ENCODE measurements around the gene FCHSD1.

The FCHSD1 gene

DNA sequence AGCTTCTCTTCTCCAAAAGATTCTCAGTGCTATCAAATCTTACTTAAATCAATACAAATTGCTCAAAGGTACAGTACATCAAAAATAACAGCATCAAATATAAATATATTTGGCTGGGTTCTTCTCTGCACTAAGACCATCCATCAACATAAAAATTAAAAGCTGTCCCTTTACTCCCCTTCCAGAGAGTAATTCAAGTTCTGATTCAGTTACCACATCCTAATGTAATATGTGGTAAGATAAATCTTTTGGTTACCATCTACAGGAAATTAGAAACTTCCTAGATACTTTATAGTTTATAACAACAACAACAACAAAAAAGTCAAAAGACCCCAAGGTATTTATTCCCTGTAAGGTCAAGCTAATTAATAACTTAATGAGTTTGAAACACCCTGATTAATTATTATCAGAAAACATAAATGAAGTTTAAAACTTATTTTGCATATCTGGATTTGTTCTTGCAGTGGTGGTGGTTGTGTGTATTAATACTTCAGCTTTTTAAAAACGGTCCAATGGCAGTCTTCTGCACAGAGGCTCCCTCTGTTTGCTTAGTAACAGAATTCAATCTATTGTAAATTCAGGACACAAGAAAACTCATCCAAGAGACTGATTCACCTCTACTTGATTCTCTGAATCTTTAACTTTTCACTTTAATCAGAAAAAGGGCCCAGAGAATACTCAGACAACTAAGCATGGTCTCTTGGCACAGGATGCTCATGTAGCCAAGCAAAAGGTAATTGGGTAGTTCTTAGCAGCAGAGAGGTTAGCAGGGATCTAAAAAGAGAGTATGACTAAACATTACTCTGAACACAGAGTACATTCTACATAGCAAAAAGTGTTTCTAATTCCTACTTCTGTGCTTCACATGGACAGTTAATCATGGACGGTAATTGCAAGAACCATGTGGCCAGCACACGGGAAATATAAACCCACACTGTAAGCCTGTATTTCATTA lies 52.5 kb downstream of the FCHSD1 start:
- DNase-seq (ENCODE audit: low spot score): no peak
- ChIA-PET CTCF (interaction anchor here (0.6 to 2.0 kb wide), 5 partner anchors 9 to 545 kb away, joined by 3 to 5 read pairs (median 3); partner anchors contain the start of gene DIAPH1), POLR2A (ENCODE audit: low non-redundant PET) (no interaction called here)
- TF ChIP-seq, protein P1, sequence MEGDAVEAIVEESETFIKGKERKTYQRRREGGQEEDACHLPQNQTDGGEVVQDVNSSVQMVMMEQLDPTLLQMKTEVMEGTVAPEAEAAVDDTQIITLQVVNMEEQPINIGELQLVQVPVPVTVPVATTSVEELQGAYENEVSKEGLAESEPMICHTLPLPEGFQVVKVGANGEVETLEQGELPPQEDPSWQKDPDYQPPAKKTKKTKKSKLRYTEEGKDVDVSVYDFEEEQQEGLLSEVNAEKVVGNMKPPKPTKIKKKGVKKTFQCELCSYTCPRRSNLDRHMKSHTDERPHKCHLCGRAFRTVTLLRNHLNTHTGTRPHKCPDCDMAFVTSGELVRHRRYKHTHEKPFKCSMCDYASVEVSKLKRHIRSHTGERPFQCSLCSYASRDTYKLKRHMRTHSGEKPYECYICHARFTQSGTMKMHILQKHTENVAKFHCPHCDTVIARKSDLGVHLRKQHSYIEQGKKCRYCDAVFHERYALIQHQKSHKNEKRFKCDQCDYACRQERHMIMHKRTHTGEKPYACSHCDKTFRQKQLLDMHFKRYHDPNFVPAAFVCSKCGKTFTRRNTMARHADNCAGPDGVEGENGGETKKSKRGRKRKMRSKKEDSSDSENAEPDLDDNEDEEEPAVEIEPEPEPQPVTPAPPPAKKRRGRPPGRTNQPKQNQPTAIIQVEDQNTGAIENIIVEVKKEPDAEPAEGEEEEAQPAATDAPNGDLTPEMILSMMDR (conservative IDR thresholded peaks at IDR 0.05; ENCODE audit: low read depth): no peak
- H3K27ac ChIP-seq: no peak overlapping the region

DNA sequence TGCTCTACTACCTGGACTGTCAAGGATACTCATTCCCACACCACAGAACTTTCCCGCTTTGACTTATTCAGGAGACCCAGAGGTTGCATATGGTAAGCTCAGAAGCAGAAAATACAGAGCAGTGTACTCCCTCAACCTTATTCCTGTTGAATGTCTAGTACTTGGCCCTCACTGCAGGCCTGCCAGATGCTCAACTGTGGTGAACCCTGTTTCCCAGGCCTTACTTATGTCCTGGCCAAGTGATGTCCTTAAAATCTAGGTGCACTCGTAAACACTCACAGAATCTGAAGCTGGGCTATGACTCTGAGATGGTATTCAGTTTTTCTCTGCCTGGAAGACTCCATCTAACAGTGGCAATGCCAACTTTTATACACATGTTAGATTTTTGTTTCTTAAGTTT lies 53.4 kb downstream of the FCHSD1 start:
- DNase-seq (ENCODE audit: low spot score): no peak
- no peak overlapping the region for H3K27ac ChIP-seq
- ChIA-PET POLR2A (ENCODE audit: low non-redundant PET) (no interaction called here), CTCF (interaction anchor here (0.9 to 2.0 kb wide), 2 partner anchors 8 to 31 kb away, joined by 3 to 5 read pairs; no protein-coding TSS in a partner anchor)
- TF ChIP-seq, protein P1 (conservative IDR thresholded peaks at IDR 0.05; ENCODE audit: low read depth): no peak

DNA sequence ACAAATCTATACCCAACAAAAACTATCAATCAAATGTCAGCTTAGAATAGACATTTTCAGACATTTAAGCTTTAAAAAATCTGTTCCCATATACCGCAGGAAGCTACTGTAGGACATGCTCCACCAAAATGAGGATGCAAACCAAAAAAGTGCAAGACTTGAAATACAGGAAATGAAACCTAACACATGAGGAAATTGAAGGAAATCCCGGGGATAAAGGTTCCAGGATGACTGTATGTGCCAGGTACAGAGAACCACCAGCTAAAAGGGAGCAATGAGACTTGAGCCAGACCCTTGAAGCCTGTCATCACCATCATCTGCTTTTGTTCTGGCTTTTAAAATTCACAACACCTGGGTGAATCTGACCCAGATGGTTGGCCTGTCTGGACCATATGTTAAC lies 53.8 kb downstream of the FCHSD1 start:
- no peak for DNase-seq (ENCODE audit: low spot score)
- CTCF ChIA-PET: interaction anchor here (2.0 kb wide), 1 partner anchor 30 kb away, joined by 5 read pairs; no protein-coding TSS in a partner anchor
- POLR2A ChIA-PET (ENCODE audit: low non-redundant PET): no interaction called here
- H3K27ac ChIP-seq: no peak overlapping the region
- TF ChIP-seq, protein P1 (conservative IDR thresholded peaks at IDR 0.05; ENCODE audit: low read depth): no peak

DNA sequence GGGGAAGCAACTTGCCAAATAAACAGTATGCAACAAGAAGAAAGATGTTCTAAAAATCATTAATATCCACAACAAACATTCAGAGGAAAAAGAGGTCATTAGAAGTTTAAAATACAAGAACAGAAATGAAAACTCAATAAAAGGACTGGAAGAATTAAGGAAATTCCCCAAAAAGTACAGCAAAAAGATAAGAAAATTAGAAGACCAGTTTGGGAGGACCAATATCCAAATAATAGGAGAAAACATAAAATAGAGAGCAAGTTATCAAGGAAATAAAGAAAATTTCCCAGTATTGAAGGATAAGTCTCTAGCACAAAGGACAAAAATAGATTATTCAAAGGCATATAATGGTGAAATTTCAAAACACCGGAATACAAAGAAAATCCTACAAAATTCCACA lies 54.4 kb downstream of the FCHSD1 start:
- no peak for DNase-seq (ENCODE audit: low spot score)
- TF ChIP-seq, protein P1 (conservative IDR thresholded peaks at IDR 0.05; ENCODE audit: low read depth): no peak
- POLR2A ChIA-PET (ENCODE audit: low non-redundant PET): no interaction called here
- H3K27ac ChIP-seq: no peak overlapping the region
- CTCF ChIA-PET: interaction anchor here (0.8 kb wide), 1 partner anchor 22 kb away, joined by 3 read pairs; the partner anchor contains the start of gene DIAPH1

DNA sequence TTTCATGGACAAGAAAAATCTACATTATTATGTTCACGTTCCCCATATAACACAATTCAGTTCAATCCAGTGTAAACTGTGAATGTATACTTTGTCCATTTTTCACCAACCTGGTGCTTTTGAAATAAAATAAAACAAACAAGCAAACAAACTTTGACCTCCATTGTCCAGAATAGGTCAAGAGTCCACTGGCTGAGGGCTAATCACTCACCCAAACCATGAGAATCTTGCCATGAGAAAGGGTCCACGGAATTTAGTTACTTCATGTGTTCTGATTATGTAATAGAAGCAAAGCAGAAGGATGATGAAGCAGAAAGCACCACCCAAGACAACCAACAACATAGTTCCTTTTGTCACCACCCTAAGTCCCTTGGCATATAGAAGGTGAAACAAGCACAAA lies 61.1 kb downstream of the FCHSD1 start:
- CTCF ChIA-PET: interaction anchor here (0.6 to 4.7 kb wide), 4 partner anchors 23 to 29 kb away, joined by 4 to 107 read pairs (median 8); partner anchors contain the start of gene DIAPH1
- no peak for DNase-seq (ENCODE audit: low spot score)
- POLR2A ChIA-PET (ENCODE audit: low non-redundant PET): interaction anchor here (0.5 kb wide), 1 partner anchor 29 kb away, joined by 14 read pairs; no protein-coding TSS in a partner anchor
- H3K27ac ChIP-seq: no peak overlapping the region
- TF ChIP-seq, protein P1 (conservative IDR thresholded peaks at IDR 0.05; ENCODE audit: low read depth): no peak

Data from RWPE1 (cell line).